IMR-90 (cell line): ENCODE results near the gene SPDEF. TPM values are rescaled to one million over a fixed set of nuclear protein-coding genes. Genes with fewer than 3 reads are reported as not detected.

Experiments used
- ATAC-seq: fragments of 200-7000 bp; cut with Tn5 transposase; 2 replicates; pipeline ENCODE4 v1.9.1; 2020; ENCODE audit warnings: low read depth, mild to moderate bottlenecking, moderate library complexity
- BruUV-seq: library from RNA; stranded (reverse); fragments of 400-500 nt; replicated peaks from 2 replicates; lab custom pipeline; 2021; lab: Mats Ljungman, UMichigan
- CTCF ChIA-PET: fragments of 300-600 bp; formaldehyde crosslinking; extraction: SDS; loops from one replicate; lab custom pipeline; 2021; ENCODE audit warnings: antibody characterized with exemption; lab: Yijun Ruan, JAX
- POLR2A ChIA-PET: fragments of 300-600 bp; sonication (Branson Sonifier 250); formaldehyde crosslinking; loops from one replicate; lab custom pipeline; 2022; ENCODE audit warnings: antibody characterized with exemption; ENCODE audit not compliant: unreplicated experiment; lab: Charles Lee
- DNase-seq: peaks from one replicate; pipeline ENCODE4 v3.0.0; 2013
- H2AFZ ChIP-seq: replicated peaks from 2 replicates; pipeline ENCODE3; 2013; ENCODE audit warnings: low read length, mild to moderate bottlenecking; ENCODE audit not compliant: poor library complexity
- H2AK5ac ChIP-seq: 2 replicates; pipeline ENCODE4 v1.6.1; 2013; ENCODE audit warnings: low read depth, low read length, inconsistent platforms
- H2AK9ac ChIP-seq: replicated peaks from 2 replicates; pipeline ENCODE3; 2013; ENCODE audit warnings: mild to moderate bottlenecking, low read depth, low read length, moderate library complexity; ENCODE audit not compliant: poor library complexity
- H2BK120ac ChIP-seq: 2 replicates; pipeline ENCODE4 v1.6.1; 2013; ENCODE audit warnings: low read depth, low read length, inconsistent platforms
- H2BK15ac ChIP-seq: 3 replicates; pipeline ENCODE4 v1.6.1; 2013; ENCODE audit warnings: low read depth, low read length, inconsistent platforms
- H2BK20ac ChIP-seq: 2 replicates; pipeline ENCODE4 v1.6.1; 2013; ENCODE audit warnings: low read depth, mild to moderate bottlenecking, inconsistent platforms, low read length, moderate library complexity
- H2BK5ac ChIP-seq: 2 replicates; pipeline ENCODE4 v1.6.1; 2013; ENCODE audit warnings: mild to moderate bottlenecking, low read depth, low read length, inconsistent platforms; ENCODE audit not compliant: poor library complexity, severe bottlenecking
- H3K14ac ChIP-seq: replicated peaks from 2 replicates; pipeline ENCODE4 v1.6.1; 2013; ENCODE audit warnings: low read depth, low read length, inconsistent platforms
- H3K18ac ChIP-seq: 2 replicates; pipeline ENCODE4 v1.6.1; 2013; ENCODE audit warnings: low read depth, low read length, control low read depth
- H3K23ac ChIP-seq: 2 replicates; pipeline ENCODE4 v1.6.1; 2013; ENCODE audit warnings: low read depth, low read length, inconsistent platforms
- H3K27ac ChIP-seq: 2 replicates; pipeline ENCODE4 v1.5.1; 2013; ENCODE audit warnings: mild to moderate bottlenecking, control low read depth, low read length; ENCODE audit not compliant: insufficient read depth
- H3K27me3 ChIP-seq: 2 replicates; pipeline ENCODE4 v1.6.1; 2013; ENCODE audit warnings: low read length; ENCODE audit not compliant: control insufficient read depth, insufficient read depth
- H3K36me3 ChIP-seq: 2 replicates; pipeline ENCODE4 v1.6.1; 2013; ENCODE audit warnings: low read length, mixed read lengths; ENCODE audit not compliant: control insufficient read depth, insufficient read depth
- H3K4ac ChIP-seq: 2 replicates; pipeline ENCODE4 v1.6.1; 2013; ENCODE audit warnings: low read depth, low read length, inconsistent platforms
- H3K4me1 ChIP-seq: 2 replicates; pipeline ENCODE4 v1.6.1; 2013; ENCODE audit warnings: low read length, mixed read lengths; ENCODE audit not compliant: control insufficient read depth, insufficient read depth
- H3K4me2 ChIP-seq: 2 replicates; pipeline ENCODE4 v1.6.1; 2013; ENCODE audit warnings: low read depth, mild to moderate bottlenecking, control low read depth, low read length, moderate library complexity
- H3K4me3 ChIP-seq: 2 replicates; pipeline ENCODE4 v1.5.1; 2013; ENCODE audit warnings: low read depth, mild to moderate bottlenecking, control low read depth, low read length, moderate library complexity; ENCODE audit not compliant: insufficient read depth
- H3K56ac ChIP-seq: 2 replicates; pipeline ENCODE4 v1.6.1; 2013; ENCODE audit warnings: low read length, inconsistent platforms; ENCODE audit not compliant: insufficient read depth; ENCODE audit errors: extremely low read depth
- H3K79me1 ChIP-seq, 2 experiments: 2 replicates each; pipeline ENCODE4 v1.6.1; 2013; ENCODE audit warnings: low read length in 2 of 2, inconsistent platforms in 1 of 2, low read depth in 1 of 2
- H3K9ac ChIP-seq: 2 replicates; pipeline ENCODE4 v1.6.1; 2013; ENCODE audit warnings: low read depth, low read length, control low read depth
- H3K9me1 ChIP-seq: 2 replicates; pipeline ENCODE4 v1.6.1; 2013; ENCODE audit warnings: low read length, inconsistent platforms; ENCODE audit not compliant: insufficient read depth
- H3K9me3 ChIP-seq: 2 replicates; pipeline ENCODE4 v1.6.1; 2013; ENCODE audit warnings: low read length; ENCODE audit not compliant: control insufficient read depth, insufficient read depth
- H4K20me1 ChIP-seq: 2 replicates; pipeline ENCODE4 v1.6.1; 2013; ENCODE audit warnings: low read length, inconsistent platforms; ENCODE audit not compliant: insufficient read depth
- H4K5ac ChIP-seq: 2 replicates; pipeline ENCODE4 v1.6.1; 2013; ENCODE audit warnings: mild to moderate bottlenecking, low read depth, low read length, control low read depth
- H4K8ac ChIP-seq, 2 experiments: 2 replicates each; pipeline ENCODE4 v1.6.1; 2013; ENCODE audit warnings: low read depth in 2 of 2, low read length in 2 of 2, control low read depth in 1 of 2, inconsistent platforms in 1 of 2
- H4K91ac ChIP-seq: 2 replicates; pipeline ENCODE4 v1.6.1; 2013; ENCODE audit warnings: low read depth, low read length, inconsistent platforms; ENCODE audit not compliant: insufficient read depth
- CHD1 ChIP-seq: IDR thresholded peaks from 2 replicates; pipeline ENCODE4 v1.6.1; 2012; ENCODE audit warnings: low read depth, low read length, improper control_type of control experiment
- MAFK ChIP-seq: IDR thresholded peaks from 2 replicates; pipeline ENCODE4 v1.6.1; 2012; ENCODE audit warnings: low read depth, low read length, improper control_type of control experiment
- POLR2A ChIP-seq: IDR thresholded peaks from 2 replicates; pipeline ENCODE4 v1.6.1; 2012; ENCODE audit warnings: mild to moderate bottlenecking, low read depth, low read length
- RCOR1 ChIP-seq: IDR thresholded peaks from 2 replicates; pipeline ENCODE4 v1.6.1; 2012; ENCODE audit warnings: mild to moderate bottlenecking, low read length, improper control_type of control experiment; ENCODE audit not compliant: insufficient replicate concordance
- RFX5 ChIP-seq: IDR thresholded peaks from 2 replicates; pipeline ENCODE4 v1.8.0; 2012; ENCODE audit warnings: low read depth, mild to moderate bottlenecking, low read length, moderate library complexity
- WGBS, 2 experiments: methylation state at CpG; one replicate each; pipeline versions ENCODE4 v1.1.5 to v1.1.7; 2013; ENCODE audit warnings: missing lambda C conversion rate in 2 of 2; ENCODE audit not compliant: insufficient read length in 1 of 2; ENCODE audit errors: extremely low coverage in 2 of 2; 5-methylcytosine and 5-hydroxymethylcytosine counted together
- dilution Hi-C: fragments of 300-500 bp; cut with HindIII; formaldehyde crosslinking; loops from one replicate; pipeline ENCODE4 v1.14.3; 2018; ENCODE audit warnings: low sequenced_read_pairs; ENCODE audit not compliant: unreplicated experiment
- in situ Hi-C: fragments of 300-500 bp; cut with MboI; formaldehyde crosslinking; loops from 3 replicates; pipeline ENCODE4 v1.14.3; 2019; ENCODE audit warnings: low sequenced_read_pairs, inconsistent platforms, mixed read lengths
- intact Hi-C: fragments of 100-400 bp; cut with micrococcal nuclease; formaldehyde crosslinking; loops from 2 replicates; pipeline ENCODE4 v1.10.0; 2022
- polyA plus RNA-seq, 3 experiments: library from polyadenylated mRNA; depleted of rRNA; stranded (reverse); fragments of >200 nt; gene quantifications; 2 replicates each; pipeline ENCODE4 v1.2.3, GENCODE V29; 2012; ENCODE audit warnings: low replicate concordance in 1 of 3
- total RNA-seq: library from RNA; depleted of rRNA; stranded (reverse); fragments of >200 nt; gene quantifications from 2 replicates; pipeline ENCODE4 v1.2.3, GENCODE V29; 2012

SPDEF gene
- total and polyA plus RNA-seq, 2 of the 4 experiments (the other 2 are of a cell fraction): 0.05 TPM; not detected in 1

DNA sequence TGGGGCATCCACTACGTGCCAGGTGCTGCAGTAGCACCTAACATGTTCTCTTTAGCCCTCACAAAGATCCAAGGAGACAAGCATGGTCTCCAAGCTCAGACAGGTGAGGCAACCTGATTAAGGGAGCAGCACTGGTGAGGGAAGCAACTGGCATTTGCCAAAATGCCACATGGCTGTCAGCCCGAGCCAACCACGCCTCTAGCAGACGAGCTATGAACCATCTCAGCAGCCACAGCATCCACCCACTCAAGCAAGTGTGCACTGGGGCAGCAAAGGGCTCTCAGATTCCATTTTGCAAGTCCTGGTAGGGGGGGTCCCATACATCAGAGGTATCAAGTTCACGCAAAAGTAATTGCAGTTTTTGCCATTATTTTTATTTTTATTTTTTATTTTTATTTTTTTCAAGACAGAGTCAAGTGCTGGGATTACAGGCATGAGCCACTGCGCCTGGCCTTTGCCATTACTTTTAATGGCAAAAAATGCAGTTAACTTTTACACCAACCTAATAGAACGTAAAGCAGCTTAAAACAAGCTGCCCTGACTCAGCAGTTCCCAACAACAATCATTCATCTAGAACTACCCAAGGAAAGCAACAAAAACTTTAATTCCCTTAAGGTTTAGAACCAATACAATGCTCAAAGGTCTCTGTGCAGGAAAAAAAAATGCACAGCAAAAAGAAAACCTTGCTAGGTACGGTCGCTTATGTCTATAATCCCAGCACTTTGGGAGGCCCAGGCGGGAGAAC, 36.3 kb upstream of the SPDEF start:
- no TSS peak for BruUV-seq
- Histone ChIP-seq H2BK120ac (no peak overlapping the region), H3K9me3 (no peaks in the 10 kb centered on the region), H4K20me1 (peaks cover 69% of the 10 kb centered on the region), H3K4me1 (peaks cover 2% of the 10 kb centered on the region), H2AFZ (no peak overlapping the region), H3K14ac (no peak overlapping the region), H3K27me3 (no peaks in the 10 kb centered on the region), H2BK15ac (no peak overlapping the region), H3K56ac (no peak overlapping the region), H4K8ac (no peak overlapping the region), H3K18ac (no peak overlapping the region), H2AK9ac (no peak overlapping the region), H4K5ac (no peak overlapping the region), H3K36me3 (peaks cover 14% of the 10 kb centered on the region), H3K79me1 (peaks cover 30 to 91% of the 10 kb centered on the region in 2 experiments), H4K91ac (no peak overlapping the region), H3K4ac (no peak overlapping the region), H2BK5ac (no peak overlapping the region), H2AK5ac (no peak overlapping the region), H3K9ac (no peak overlapping the region), H3K4me3 (no peak overlapping the region), H3K23ac (no peak overlapping the region), H2BK20ac (no peak overlapping the region), H3K27ac (no peak overlapping the region), H3K4me2 (no peak overlapping the region), H3K9me1 (peaks cover 20% of the 10 kb centered on the region)
- ChIA-PET CTCF (no interaction called here), POLR2A (no interaction called here)
- DNase-seq (no peak), ATAC-seq (no peak)
- intact Hi-C loops: no loop called here
- dilution Hi-C loops: no loop called here
- WGBS, 2 experiments: 100% methylated on average over 1 of the region's 10 CpGs; no CpG with 5 or more reads in 1 of the 2 experiments
- TF ChIP-seq RFX5: no peak
- peak; percentile 26; the same call in 1 of the 2 replicates for TF ChIP-seq MAFK
- TF ChIP-seq CHD1: no peak
- TF ChIP-seq POLR2A: no peak
- no peak for TF ChIP-seq RCOR1
- in situ Hi-C loops: no loop called here
